HepG2 (cell line): ENCODE data around the gene NPHP4. TPM values are rescaled to one million over a fixed set of nuclear protein-coding genes. Genes with fewer than 3 reads are reported as not detected.

ENCODE experiments used
- CC2D1A ChIP-seq: sonication (generic); formaldehyde crosslinking; IDR thresholded peaks from 2 replicates; pipeline ENCODE4 v1.8.1; 2023; ENCODE audit warnings: mild to moderate bottlenecking, missing genetic modification reagents
- CCAR2 ChIP-seq: fragments of 200-400 bp; formaldehyde crosslinking; optimal IDR thresholded peaks from 2 replicates; pipeline ENCODE3; 2018; ENCODE audit warnings: low read depth, mild to moderate bottlenecking, low read length, moderate library complexity
- HNF4A ChIP-seq: sonication (generic); formaldehyde crosslinking; IDR thresholded peaks from 2 replicates; pipeline ENCODE4 v1.4.0; 2020; ENCODE audit warnings: missing genetic modification reagents
- KLF11 ChIP-seq: IDR thresholded peaks from 2 replicates; pipeline ENCODE4 v1.6.1; 2016; ENCODE audit warnings: missing compliant biosample characterization
- RARG ChIP-seq: sonication (generic); formaldehyde crosslinking; IDR thresholded peaks from 2 replicates; pipeline ENCODE4 v1.4.0; 2020; ENCODE audit warnings: low read depth, mild to moderate bottlenecking, missing genetic modification reagents
- SAP130 ChIP-seq: IDR thresholded peaks from 2 replicates; pipeline ENCODE4 v1.6.1; 2016; ENCODE audit warnings: low read depth
- SATB2 ChIP-seq: sonication (generic); formaldehyde crosslinking; IDR thresholded peaks from 2 replicates; pipeline ENCODE4 v1.5.0; 2020; ENCODE audit warnings: missing genetic modification reagents
- SMC3 ChIP-seq: IDR thresholded peaks from 2 replicates; pipeline ENCODE4 v1.6.1; 2011; ENCODE audit warnings: low read length, improper control_type of control experiment
- TBX3 ChIP-seq: fragments of 450-650 bp; IDR thresholded peaks from 2 replicates; pipeline ENCODE4 v1.6.1; 2017; ENCODE audit warnings: antibody characterized with exemption, mild to moderate bottlenecking, inconsistent platforms, borderline replicate concordance
- ZBTB38 ChIP-seq: sonication (generic); formaldehyde crosslinking; IDR thresholded peaks from 2 replicates; pipeline ENCODE4 v1.5.1; 2020; ENCODE audit warnings: mild to moderate bottlenecking, missing genetic modification reagents
- ZNF382 ChIP-seq: sonication (generic); formaldehyde crosslinking; IDR thresholded peaks from 2 replicates; pipeline ENCODE4 v1.5.0; 2020; ENCODE audit warnings: missing genetic modification reagents, mild to moderate bottlenecking, borderline replicate concordance
- ZNF446 ChIP-seq: sonication (generic); formaldehyde crosslinking; IDR thresholded peaks from 2 replicates; pipeline ENCODE4 v1.5.0; 2020; ENCODE audit warnings: mild to moderate bottlenecking, missing genetic modification reagents
- ZNF577 ChIP-seq: sonication (generic); formaldehyde crosslinking; IDR thresholded peaks from 2 replicates; pipeline ENCODE4 v1.4.0; 2020; ENCODE audit warnings: mild to moderate bottlenecking, low read depth, missing genetic modification reagents, borderline replicate concordance
- ZNF678 ChIP-seq: sonication (generic); formaldehyde crosslinking; IDR thresholded peaks from 2 replicates; pipeline ENCODE4 v1.4.0; 2020; ENCODE audit warnings: mild to moderate bottlenecking, missing genetic modification reagents
- polyA plus RNA-seq, 8 experiments: library from polyadenylated mRNA; depleted of rRNA in 3 of 8; stranded (reverse) in 7 of 8; unstranded in 1 of 8; fragments of >200 nt; fragmentation: Illumina TruSeq in 4 of 8; extraction: Trizol in 4 of 8; gene quantifications; 2 replicates each; pipeline versions ENCODE4 v1.2.1 to v1.2.3, GENCODE V29; 2011 to 2016; ENCODE audit warnings: low read depth in 4 of 8, missing spikeins in 1 of 8, mixed read lengths in 1 of 8; ENCODE audit not compliant: insufficient read depth in 1 of 8
- total RNA-seq, 5 experiments: library from RNA; depleted of rRNA; stranded (reverse); fragments of >200 nt; fragmentation: Illumina TruSeq; extraction: Trizol; gene quantifications; 2 replicates each; pipeline ENCODE4 v1.2.3, GENCODE V29; 2016; ENCODE audit warnings: low read depth in 1 of 5
- TF ChIP-seq, protein P1 (sequence below): sonication (generic); formaldehyde crosslinking; IDR thresholded peaks from 2 replicates; pipeline ENCODE4 v1.8.1; 2023; ENCODE audit warnings: mild to moderate bottlenecking, inconsistent platforms, moderate library complexity, missing genetic modification reagents, borderline replicate concordance
- TF ChIP-seq, protein P2 (sequence below): IDR thresholded peaks from 2 replicates; pipeline ENCODE4 v1.6.1; 2012; ENCODE audit warnings: low read depth, low read length, improper control_type of control experiment
- TF ChIP-seq, protein P3 (sequence below): sonication (generic); formaldehyde crosslinking; IDR thresholded peaks from 2 replicates; pipeline ENCODE4 v1.4.0; 2020; ENCODE audit warnings: missing genetic modification reagents, borderline replicate concordance
- TF ChIP-seq, protein P4 (sequence below): sonication (generic); formaldehyde crosslinking; IDR thresholded peaks from 2 replicates; pipeline ENCODE4 v1.5.1; 2020; ENCODE audit warnings: missing genetic modification reagents, mild to moderate bottlenecking, borderline replicate concordance
- TF ChIP-seq, protein P5 (sequence below): sonication (generic); formaldehyde crosslinking; IDR thresholded peaks from 2 replicates; pipeline ENCODE4 v1.8.1; 2022; ENCODE audit warnings: mild to moderate bottlenecking, missing genetic modification reagents

NPHP4 gene
- total and polyA plus RNA-seq, 2 of the 13 experiments (the other 11 are each of a cell fraction or from before 2014, with no cell fraction given) = 4.4 to 6.8 TPM

DNA sequence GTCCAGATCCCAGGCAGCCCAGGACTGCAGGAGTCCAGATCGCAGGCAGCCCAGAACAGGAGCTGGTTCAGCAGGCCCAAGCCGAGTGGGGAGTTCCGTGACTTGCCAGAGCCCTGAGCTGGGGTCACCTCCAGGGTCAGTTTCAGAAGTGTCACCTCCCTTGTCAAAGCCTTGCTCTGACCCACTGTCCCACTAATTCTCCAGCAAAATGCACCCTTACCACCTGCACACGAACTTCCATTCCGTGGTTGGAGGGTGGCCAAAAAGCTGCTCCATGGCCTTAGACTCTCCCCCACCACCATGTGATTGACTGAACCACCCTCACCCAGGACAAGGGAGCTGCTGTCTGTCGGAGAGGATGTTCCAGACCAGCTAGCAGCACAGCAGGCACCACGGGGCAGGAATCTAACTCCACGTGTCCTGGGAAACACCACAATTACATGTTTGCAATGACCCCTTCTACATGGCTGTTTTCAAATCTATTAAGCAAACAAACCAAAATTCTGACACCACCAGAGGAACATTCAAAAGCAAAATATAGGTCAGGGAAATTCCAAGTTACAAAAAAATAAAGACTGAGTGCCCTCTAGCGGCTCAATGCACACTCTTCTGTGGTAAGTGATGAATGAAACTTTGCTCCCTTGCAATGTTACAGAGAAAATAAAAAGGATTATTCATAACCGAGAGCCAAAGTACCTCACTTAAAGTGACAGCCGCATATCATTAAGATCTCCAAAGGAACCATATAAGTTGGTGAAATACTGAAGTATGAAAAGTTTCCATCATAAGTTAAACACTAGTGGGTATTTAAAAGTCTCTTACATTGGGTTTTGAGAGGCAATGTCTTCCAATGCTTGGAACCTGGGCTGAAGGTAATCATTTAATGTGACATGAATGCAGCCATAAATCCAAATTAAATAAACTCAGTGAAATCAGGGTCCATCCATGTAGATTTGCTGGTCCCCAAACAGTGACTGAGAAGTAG, 76.3 kb downstream of the NPHP4 start (continued):
- TF ChIP-seq SAP130 (CRISPR knock-in tag) (no peak), TBX3 (no peak), ZNF382 (CRISPR knock-in tag) (no peak), CCAR2 (no peak), SATB2 (CRISPR knock-in tag) (no peak), CC2D1A (no peak), ZNF577 (CRISPR knock-in tag) (no peak), HNF4A (CRISPR knock-in tag) (0 out of 2 replicates have a peak, but pooled peaks have one; percentile 5), ZNF678 (CRISPR knock-in tag) (no peak), ZNF446 (CRISPR knock-in tag) (no peak), RARG (CRISPR knock-in tag) (no peak), ZBTB38 (CRISPR knock-in tag) (no peak), KLF11 (no peak), SMC3 (peak; percentile 51)
- TF ChIP-seq, protein P1, sequence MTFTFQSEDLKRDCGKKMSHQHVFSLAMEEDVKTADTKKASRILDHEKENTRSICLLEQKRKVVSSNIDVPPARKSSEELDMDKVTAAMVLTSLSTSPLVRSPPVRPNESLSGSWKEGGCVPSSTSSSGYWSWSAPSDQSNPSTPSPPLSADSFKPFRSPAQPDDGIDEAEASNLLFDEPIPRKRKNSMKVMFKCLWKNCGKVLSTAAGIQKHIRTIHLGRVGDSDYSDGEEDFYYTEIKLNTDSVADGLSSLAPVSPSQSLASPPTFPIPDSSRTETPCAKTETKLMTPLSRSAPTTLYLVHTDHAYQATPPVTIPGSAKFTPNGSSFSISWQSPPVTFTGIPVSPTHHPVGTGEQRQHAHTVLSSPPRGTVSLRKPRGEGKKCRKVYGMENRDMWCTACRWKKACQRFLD (CRISPR knock-in tag) = no peak
- TF ChIP-seq, protein P2, sequence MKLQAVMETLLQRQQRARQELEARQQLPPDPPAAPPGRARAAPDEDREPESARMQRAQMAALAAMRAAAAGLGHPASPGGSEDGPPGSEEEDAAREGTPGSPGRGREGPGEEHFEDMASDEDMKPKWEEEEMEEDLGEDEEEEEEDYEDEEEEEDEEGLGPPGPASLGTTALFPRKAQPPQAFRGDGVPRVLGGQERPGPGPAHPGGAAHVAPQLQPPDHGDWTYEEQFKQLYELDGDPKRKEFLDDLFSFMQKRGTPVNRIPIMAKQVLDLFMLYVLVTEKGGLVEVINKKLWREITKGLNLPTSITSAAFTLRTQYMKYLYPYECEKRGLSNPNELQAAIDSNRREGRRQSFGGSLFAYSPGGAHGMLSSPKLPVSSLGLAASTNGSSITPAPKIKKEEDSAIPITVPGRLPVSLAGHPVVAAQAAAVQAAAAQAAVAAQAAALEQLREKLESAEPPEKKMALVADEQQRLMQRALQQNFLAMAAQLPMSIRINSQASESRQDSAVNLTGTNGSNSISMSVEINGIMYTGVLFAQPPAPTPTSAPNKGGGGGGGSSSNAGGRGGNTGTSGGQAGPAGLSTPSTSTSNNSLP = peak; percentile 36; the same call in 1 of the 2 replicates
- TF ChIP-seq, protein P3, sequence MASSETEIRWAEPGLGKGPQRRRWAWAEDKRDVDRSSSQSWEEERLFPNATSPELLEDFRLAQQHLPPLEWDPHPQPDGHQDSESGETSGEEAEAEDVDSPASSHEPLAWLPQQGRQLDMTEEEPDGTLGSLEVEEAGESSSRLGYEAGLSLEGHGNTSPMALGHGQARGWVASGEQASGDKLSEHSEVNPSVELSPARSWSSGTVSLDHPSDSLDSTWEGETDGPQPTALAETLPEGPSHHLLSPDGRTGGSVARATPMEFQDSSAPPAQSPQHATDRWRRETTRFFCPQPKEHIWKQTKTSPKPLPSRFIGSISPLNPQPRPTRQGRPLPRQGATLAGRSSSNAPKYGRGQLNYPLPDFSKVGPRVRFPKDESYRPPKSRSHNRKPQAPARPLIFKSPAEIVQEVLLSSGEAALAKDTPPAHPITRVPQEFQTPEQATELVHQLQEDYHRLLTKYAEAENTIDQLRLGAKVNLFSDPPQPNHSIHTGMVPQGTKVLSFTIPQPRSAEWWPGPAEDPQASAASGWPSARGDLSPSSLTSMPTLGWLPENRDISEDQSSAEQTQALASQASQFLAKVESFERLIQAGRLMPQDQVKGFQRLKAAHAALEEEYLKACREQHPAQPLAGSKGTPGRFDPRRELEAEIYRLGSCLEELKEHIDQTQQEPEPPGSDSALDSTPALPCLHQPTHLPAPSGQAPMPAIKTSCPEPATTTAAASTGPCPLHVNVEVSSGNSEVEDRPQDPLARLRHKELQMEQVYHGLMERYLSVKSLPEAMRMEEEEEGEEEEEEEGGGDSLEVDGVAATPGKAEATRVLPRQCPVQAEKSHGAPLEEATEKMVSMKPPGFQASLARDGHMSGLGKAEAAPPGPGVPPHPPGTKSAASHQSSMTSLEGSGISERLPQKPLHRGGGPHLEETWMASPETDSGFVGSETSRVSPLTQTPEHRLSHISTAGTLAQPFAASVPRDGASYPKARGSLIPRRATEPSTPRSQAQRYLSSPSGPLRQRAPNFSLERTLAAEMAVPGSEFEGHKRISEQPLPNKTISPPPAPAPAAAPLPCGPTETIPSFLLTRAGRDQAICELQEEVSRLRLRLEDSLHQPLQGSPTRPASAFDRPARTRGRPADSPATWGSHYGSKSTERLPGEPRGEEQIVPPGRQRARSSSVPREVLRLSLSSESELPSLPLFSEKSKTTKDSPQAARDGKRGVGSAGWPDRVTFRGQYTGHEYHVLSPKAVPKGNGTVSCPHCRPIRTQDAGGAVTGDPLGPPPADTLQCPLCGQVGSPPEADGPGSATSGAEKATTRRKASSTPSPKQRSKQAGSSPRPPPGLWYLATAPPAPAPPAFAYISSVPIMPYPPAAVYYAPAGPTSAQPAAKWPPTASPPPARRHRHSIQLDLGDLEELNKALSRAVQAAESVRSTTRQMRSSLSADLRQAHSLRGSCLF (CRISPR knock-in tag) = no peak
- TF ChIP-seq, protein P4, sequence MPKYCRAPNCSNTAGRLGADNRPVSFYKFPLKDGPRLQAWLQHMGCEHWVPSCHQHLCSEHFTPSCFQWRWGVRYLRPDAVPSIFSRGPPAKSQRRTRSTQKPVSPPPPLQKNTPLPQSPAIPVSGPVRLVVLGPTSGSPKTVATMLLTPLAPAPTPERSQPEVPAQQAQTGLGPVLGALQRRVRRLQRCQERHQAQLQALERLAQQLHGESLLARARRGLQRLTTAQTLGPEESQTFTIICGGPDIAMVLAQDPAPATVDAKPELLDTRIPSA = no peak
- TF ChIP-seq, protein P5, sequence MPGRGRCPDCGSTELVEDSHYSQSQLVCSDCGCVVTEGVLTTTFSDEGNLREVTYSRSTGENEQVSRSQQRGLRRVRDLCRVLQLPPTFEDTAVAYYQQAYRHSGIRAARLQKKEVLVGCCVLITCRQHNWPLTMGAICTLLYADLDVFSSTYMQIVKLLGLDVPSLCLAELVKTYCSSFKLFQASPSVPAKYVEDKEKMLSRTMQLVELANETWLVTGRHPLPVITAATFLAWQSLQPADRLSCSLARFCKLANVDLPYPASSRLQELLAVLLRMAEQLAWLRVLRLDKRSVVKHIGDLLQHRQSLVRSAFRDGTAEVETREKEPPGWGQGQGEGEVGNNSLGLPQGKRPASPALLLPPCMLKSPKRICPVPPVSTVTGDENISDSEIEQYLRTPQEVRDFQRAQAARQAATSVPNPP (CRISPR knock-in tag) = no peak
